SK-N-MC (cell line): ENCODE data around the gene HOXC12.

Source experiments
- DNase-seq: peaks from one replicate; pipeline ENCODE4 v3.0.0-alpha.2; 2011; ENCODE audit warnings: low read depth, low spot score
- H3K27ac ChIP-seq: fragments of 200-600 bp; sonication (generic); 2 replicates; pipeline ENCODE4 v1.5.1; 2016; ENCODE audit warnings: mixed run types
- H3K36me3 ChIP-seq: fragments of 200-600 bp; sonication (generic); 2 replicates; pipeline ENCODE4 v1.6.1; 2017; ENCODE audit warnings: antibody characterized with exemption, low read length, mixed read lengths; ENCODE audit not compliant: insufficient read depth
- H3K4me3 ChIP-seq: fragments of 200-600 bp; sonication (generic); 2 replicates; pipeline ENCODE4 v1.5.1; 2016
- H3K9ac ChIP-seq: fragments of 200-600 bp; sonication (generic); 2 replicates; pipeline ENCODE4 v1.8.0; 2017; ENCODE audit warnings: mixed run types, mixed read lengths; ENCODE audit not compliant: insufficient read length
- H3K9me3 ChIP-seq: fragments of 200-600 bp; sonication (generic); 2 replicates; pipeline ENCODE4 v1.6.1; 2017; ENCODE audit warnings: low read depth, mild to moderate bottlenecking, antibody characterized with exemption, low read length, moderate library complexity, mixed read lengths
- EZH2 ChIP-seq: fragments of 200-600 bp; sonication (generic); IDR thresholded peaks from one replicate; pipeline ENCODE4 v1.6.1; 2017; ENCODE audit warnings: antibody characterized with exemption
- FOXP2 ChIP-seq: optimal IDR thresholded peaks from 2 replicates; pipeline ENCODE3; 2011; ENCODE audit warnings: mild to moderate bottlenecking, moderate library complexity; ENCODE audit not compliant: insufficient read depth; ENCODE audit errors: extremely low read length, control extremely low read depth
- POLR2AphosphoS5 ChIP-seq: IDR thresholded peaks from 2 replicates; pipeline ENCODE4 v1.6.1; 2012; ENCODE audit warnings: mild to moderate bottlenecking, low read depth, low read length, borderline replicate concordance

The HOXC12 gene

GRCh38 chr12:53930591-53931255 lies 24.0 kb upstream of the HOXC12 start:
- TF ChIP-seq POLR2AphosphoS5 (no peak), EZH2 (no peak), FOXP2 (no peak)
- Histone ChIP-seq H3K27ac (no peak overlapping the region), H3K36me3 (no peaks in the 10 kb centered on the region), H3K4me3 (no peak overlapping the region), H3K9me3 (no peaks in the 10 kb centered on the region), H3K9ac (no peak overlapping the region)
- DNase-seq = no peak

GRCh38 chr12:53931844-53932581 lies 22.7 kb upstream of the HOXC12 start:
- TF ChIP-seq EZH2 (no peak), POLR2AphosphoS5 (no peak)

GRCh38 chr12:53932915-53933314 lies 21.8 kb upstream of the HOXC12 start:
- DNase-seq = no peak
- no peak for TF ChIP-seq FOXP2
- Histone ChIP-seq H3K9ac (no peak overlapping the region), H3K36me3 (no peaks in the 10 kb centered on the region), H3K4me3 (no peak overlapping the region), H3K9me3 (no peaks in the 10 kb centered on the region), H3K27ac (no peak overlapping the region)

More at GRCh38 chr12:53931844-53932581, 22.7 kb upstream of the HOXC12 start:
- Histone ChIP-seq H3K9ac (no peak overlapping the region), H3K27ac (no peak overlapping the region), H3K36me3 (no peaks in the 10 kb centered on the region), H3K9me3 (no peaks in the 10 kb centered on the region), H3K4me3 (no peak overlapping the region)
- DNase-seq = no peak

GRCh38 chr12:53935383-53936341 lies 19.0 kb upstream of the HOXC12 start:
- H3K9me3 ChIP-seq = no peaks in the 10 kb centered on the region
- no peak overlapping the region for H3K9ac ChIP-seq
- no peak for DNase-seq
- H3K27ac ChIP-seq = 0 out of 2 replicates have a peak overlapping the region, but pooled peaks have one; percentile 32
- H3K36me3 ChIP-seq = no peaks in the 10 kb centered on the region
- no peak overlapping the region for H3K4me3 ChIP-seq
- no peak for TF ChIP-seq FOXP2
- TF ChIP-seq POLR2AphosphoS5 = no peak
- TF ChIP-seq EZH2 = no peak

- no peak overlapping the region for H3K9ac ChIP-seq
- TF ChIP-seq EZH2 = no peak
- TF ChIP-seq POLR2AphosphoS5 = no peak
- no peak for TF ChIP-seq FOXP2
- no peaks in the 10 kb centered on the region for H3K9me3 ChIP-seq
- H3K27ac ChIP-seq = no peak overlapping the region
- H3K4me3 ChIP-seq = no peak overlapping the region
- H3K36me3 ChIP-seq = no peaks in the 10 kb centered on the region
- DNase-seq = no peak
Observed at GRCh38 chr12:53937099-53937498, 17.6 kb upstream of the HOXC12 start.

GRCh38 chr12:53937596-53938325 lies 16.9 kb upstream of the HOXC12 start:
- H3K36me3 ChIP-seq = no peaks in the 10 kb centered on the region
- H3K9ac ChIP-seq = peak overlapping the region; percentile 53
- DNase-seq = no peak
- H3K27ac ChIP-seq = no peak overlapping the region
- H3K4me3 ChIP-seq = peak overlapping the region; percentile 77
- H3K9me3 ChIP-seq = no peaks in the 10 kb centered on the region
- no peak for TF ChIP-seq FOXP2
- TF ChIP-seq EZH2 = no peak
- no peak for TF ChIP-seq POLR2AphosphoS5

GRCh38 chr12:53938326-53939140 lies 16.2 kb upstream of the HOXC12 start, which contains the start of gene HOXC13:
Gene HOXC13, plus strand, starts transcription at chr12:53938831. Its CDS starts 76 bp downstream, at chr12:53938907.
- H3K9ac ChIP-seq = peak within 1 kb of the TSS; percentile 78
- peak; percentile 98 for DNase-seq
- no peaks in the 10 kb centered on the region for H3K9me3 ChIP-seq
- no peaks in the 10 kb centered on the region for H3K36me3 ChIP-seq
- TF ChIP-seq POLR2AphosphoS5 (peak; percentile 47; the same call in 1 of the 2 replicates), FOXP2 (no peak), EZH2 (no peak)
- H3K4me3 ChIP-seq = peak within 1 kb of the TSS; percentile 91
- no peak within 1 kb of the TSS; the same call in 1 of the 2 replicates for H3K27ac ChIP-seq
